H9 (cell line): ENCODE results near the gene PCDHB9. TPM values are rescaled to one million over a fixed set of nuclear protein-coding genes. Genes with fewer than 3 reads are reported as not detected.
"Not testable (repeated sequence)": the region's sequence is repeated elsewhere in the genome, so short reads cannot be mapped to it uniquely, and the experiment has no call there.

Source experiments
- DNase-seq: peaks from one replicate; pipeline ENCODE4 v3.0.0-alpha.2; 2017
- H2AFZ ChIP-seq: one replicate; pipeline ENCODE4 v1.6.1; 2013; ENCODE audit warnings: mild to moderate bottlenecking, low read length, control low read depth, moderate library complexity
- H2AK5ac ChIP-seq: 2 replicates; pipeline ENCODE4 v1.6.1; 2013; ENCODE audit warnings: low read length, control low read depth, mixed read lengths; ENCODE audit not compliant: insufficient read length
- H2BK120ac ChIP-seq: one replicate; pipeline ENCODE4 v1.6.1; 2013; ENCODE audit warnings: low read depth, mild to moderate bottlenecking, low read length, control low read depth, inconsistent platforms; ENCODE audit not compliant: poor library complexity, severe bottlenecking
- H2BK12ac ChIP-seq: 2 replicates; pipeline ENCODE4 v1.6.1; 2013; ENCODE audit warnings: low read length, control low read depth, mixed read lengths, low read depth; ENCODE audit not compliant: insufficient read length
- H2BK15ac ChIP-seq: 2 replicates; pipeline ENCODE4 v1.6.1; 2013; ENCODE audit warnings: low read depth, low read length, control low read depth
- H2BK20ac ChIP-seq: one replicate; pipeline ENCODE4 v1.6.1; 2013; ENCODE audit warnings: low read depth, mild to moderate bottlenecking, low read length, control low read depth, inconsistent platforms; ENCODE audit not compliant: poor library complexity, severe bottlenecking
- H2BK5ac ChIP-seq: 2 replicates; pipeline ENCODE4 v1.6.1; 2013; ENCODE audit warnings: low read length, control low read depth, mixed read lengths; ENCODE audit not compliant: insufficient read length
- H3K14ac ChIP-seq: 2 replicates; pipeline ENCODE4 v1.6.1; 2013; ENCODE audit warnings: low read length, control low read depth; ENCODE audit not compliant: insufficient read depth
- H3K18ac ChIP-seq: 2 replicates; pipeline ENCODE4 v1.6.1; 2013; ENCODE audit warnings: low read depth, mild to moderate bottlenecking, mixed read lengths, low read length, control low read depth; ENCODE audit not compliant: insufficient read length
- H3K23ac ChIP-seq: 2 replicates; pipeline ENCODE4 v1.6.1; 2013; ENCODE audit warnings: low read length, control low read depth, mixed read lengths, low read depth; ENCODE audit not compliant: insufficient read length
- H3K23me2 ChIP-seq: 2 replicates; pipeline ENCODE4 v1.6.1; 2013; ENCODE audit warnings: low read depth, mild to moderate bottlenecking, mixed read lengths, low read length, control low read depth; ENCODE audit not compliant: insufficient read length, poor library complexity, severe bottlenecking
- H3K27ac ChIP-seq: 2 replicates; pipeline ENCODE4 v1.5.1; 2013; ENCODE audit warnings: low read length, control low read depth, mixed read lengths, low read depth; ENCODE audit not compliant: insufficient read length
- H3K27me3 ChIP-seq: 2 replicates; pipeline ENCODE4 v1.6.1; 2013; ENCODE audit warnings: low read length, control low read depth, inconsistent platforms; ENCODE audit not compliant: insufficient read depth
- H3K4ac ChIP-seq: 2 replicates; pipeline ENCODE4 v1.6.1; 2013; ENCODE audit warnings: low read depth, mild to moderate bottlenecking, control low read depth, inconsistent platforms, low read length, moderate library complexity
- H3K4me1 ChIP-seq: 2 replicates; pipeline ENCODE4 v1.6.1; 2013; ENCODE audit warnings: low read length, control low read depth, inconsistent platforms; ENCODE audit not compliant: insufficient read depth
- H3K4me2 ChIP-seq: 2 replicates; pipeline ENCODE4 v1.6.1; 2013; ENCODE audit warnings: low read length, control low read depth, mixed read lengths; ENCODE audit not compliant: insufficient read length, insufficient read depth
- H3K56ac ChIP-seq: 2 replicates; pipeline ENCODE4 v1.6.1; 2013; ENCODE audit warnings: low read depth, mild to moderate bottlenecking, mixed read lengths, low read length, control low read depth; ENCODE audit not compliant: insufficient read length
- H3K79me1 ChIP-seq: 2 replicates; pipeline ENCODE4 v1.6.1; 2013; ENCODE audit warnings: low read depth, mild to moderate bottlenecking, moderate library complexity, low read length, control low read depth, inconsistent platforms; ENCODE audit not compliant: insufficient read depth, poor library complexity, severe bottlenecking
- H3K79me2 ChIP-seq: 2 replicates; pipeline ENCODE4 v1.6.1; 2013; ENCODE audit warnings: low read length, control low read depth, inconsistent platforms; ENCODE audit not compliant: insufficient read depth
- H3K9ac ChIP-seq: 2 replicates; pipeline ENCODE4 v1.6.1; 2013; ENCODE audit warnings: low read length, control low read depth, mixed read lengths; ENCODE audit not compliant: insufficient read length; ENCODE audit errors: extremely low read depth
- H3K9me3 ChIP-seq: one replicate; pipeline ENCODE4 v1.6.1; 2013; ENCODE audit warnings: low read depth, low read length, inconsistent platforms; ENCODE audit not compliant: control insufficient read depth
- H3T11ph ChIP-seq: one replicate; pipeline ENCODE4 v1.6.1; 2013; ENCODE audit warnings: mild to moderate bottlenecking, low read length, control low read depth, inconsistent platforms
- H4K20me1 ChIP-seq: one replicate; pipeline ENCODE4 v1.6.1; 2013; ENCODE audit not compliant: control insufficient read depth, insufficient read length, insufficient read depth
- H4K5ac ChIP-seq: 2 replicates; pipeline ENCODE4 v1.6.1; 2013; ENCODE audit warnings: low read depth, mild to moderate bottlenecking, mixed read lengths, low read length, control low read depth; ENCODE audit not compliant: insufficient read length
- H4K8ac ChIP-seq: replicated peaks from 2 replicates; pipeline ENCODE4 v1.6.1; 2013; ENCODE audit warnings: low read length, control low read depth, mixed read lengths, low read depth; ENCODE audit not compliant: insufficient read length
- H4K91ac ChIP-seq: 2 replicates; pipeline ENCODE4 v1.6.1; 2013; ENCODE audit warnings: low read depth, mild to moderate bottlenecking, moderate library complexity, mixed read lengths, low read length, control low read depth; ENCODE audit not compliant: insufficient read length
- H3K27ac Mint-ChIP-seq, 3 experiments: 2 replicates in 2 of 3; 3 replicates in 1 of 3; pipeline ENCODE4 v1.8.0; 2020 to 2021; ENCODE audit warnings: mixed read lengths in 3 of 3, mild to moderate bottlenecking in 1 of 3, moderate library complexity in 1 of 3
- H3K27me3 Mint-ChIP-seq: 2 replicates; pipeline ENCODE4 v1.8.0; 2021; ENCODE audit warnings: low read depth, mild to moderate bottlenecking, moderate library complexity, mixed read lengths
- H3K36me3 Mint-ChIP-seq, 3 experiments: 2 replicates in 2 of 3; 3 replicates in 1 of 3; pipeline ENCODE4 v1.8.0; 2020 to 2021; ENCODE audit warnings: low read depth in 3 of 3, mixed read lengths in 3 of 3; ENCODE audit not compliant: insufficient read depth in 1 of 3
- H3K4me1 Mint-ChIP-seq, 2 experiments: 2 replicates each; pipeline ENCODE4 v1.8.0; 2020; ENCODE audit warnings: mixed read lengths in 2 of 2
- H3K4me3 Mint-ChIP-seq, 2 experiments: 2 replicates in 1 of 2; 3 replicates in 1 of 2; pipeline ENCODE4 v1.8.0; 2020 to 2021; ENCODE audit warnings: mild to moderate bottlenecking in 2 of 2, mixed read lengths in 2 of 2, moderate library complexity in 1 of 2
- H3K9me3 Mint-ChIP-seq, 2 experiments: 2 replicates in 1 of 2; 3 replicates in 1 of 2; pipeline ENCODE4 v1.8.0; 2020; ENCODE audit warnings: mild to moderate bottlenecking in 2 of 2, mixed read lengths in 2 of 2, moderate library complexity in 1 of 2
- WGBS: extraction: QIAGEN DNeasy Blood & Tissue Kit; methylation state at CpG from one replicate; pipeline ENCODE4 v1.1.7; 2013; ENCODE audit warnings: missing lambda C conversion rate, low lambda C conversion rate, mixed read lengths; ENCODE audit not compliant: insufficient read length; ENCODE audit errors: extremely low coverage; 5-methylcytosine and 5-hydroxymethylcytosine counted together
- total RNA-seq: library from RNA; stranded (reverse); gene quantifications from 2 replicates; pipeline ENCODE4 v1.2.1, GENCODE V29; 2021

Gene PCDHB9
- total RNA-seq, 1 experiment from 2014 or later = 2.6 TPM

GRCh38 chr5:141215504-141215903 is 28.5 kb downstream of the PCDHB9 start:
- H2BK120ac ChIP-seq, H3K9ac ChIP-seq, H3K23ac ChIP-seq, H3K4me3 Mint-ChIP-seq, H3K27me3 ChIP-seq, H2BK12ac ChIP-seq, H2AK5ac ChIP-seq, H3K4ac ChIP-seq, H4K5ac ChIP-seq, H3K79me2 ChIP-seq, H3K23me2 ChIP-seq, H3K79me1 ChIP-seq, H4K8ac ChIP-seq, H3K27ac Mint-ChIP-seq, H3K4me1 ChIP-seq, H2BK15ac ChIP-seq, H3K9me3 ChIP-seq, H2BK5ac ChIP-seq, H3K18ac ChIP-seq, H4K91ac ChIP-seq, H3K27ac ChIP-seq, H3T11ph ChIP-seq, H3K14ac ChIP-seq, DNase-seq, H2BK20ac ChIP-seq, H3K4me2 ChIP-seq, H3K56ac ChIP-seq, H2AFZ ChIP-seq, H3K4me1 Mint-ChIP-seq, H4K20me1 ChIP-seq: not testable (repeated sequence)
- Mint-ChIP-seq H3K27me3 (peaks cover 12% of the 10 kb centered on the region), H3K36me3 (peaks cover 12 to 23% (median 15%) of the 10 kb centered on the region in 3 experiments), H3K9me3 (peaks cover 22 to 27% of the 10 kb centered on the region in 2 experiments)
- no CpG with 5 or more reads among the region's 40 CpGs for WGBS

GRCh38 chr5:141216035-141216434 is 29.1 kb downstream of the PCDHB9 start:
- H3K23ac ChIP-seq, H4K5ac ChIP-seq, H3K4me3 Mint-ChIP-seq, H2BK5ac ChIP-seq, H3K9me3 ChIP-seq, H2BK20ac ChIP-seq, H3K14ac ChIP-seq, H3T11ph ChIP-seq, H4K8ac ChIP-seq, H4K91ac ChIP-seq, H2BK12ac ChIP-seq, H3K9ac ChIP-seq, H3K23me2 ChIP-seq, H3K79me2 ChIP-seq, H3K27ac ChIP-seq, H3K4me1 Mint-ChIP-seq, H2BK120ac ChIP-seq, DNase-seq, H4K20me1 ChIP-seq, H3K27ac Mint-ChIP-seq, H2AFZ ChIP-seq, H3K56ac ChIP-seq, H3K4me1 ChIP-seq, H2AK5ac ChIP-seq, H2BK15ac ChIP-seq, H3K4ac ChIP-seq, H3K27me3 ChIP-seq, H3K18ac ChIP-seq, H3K79me1 ChIP-seq, H3K4me2 ChIP-seq: not testable (repeated sequence)
- Mint-ChIP-seq H3K36me3 (peaks cover 10 to 19% (median 13%) of the 10 kb centered on the region in 3 experiments), H3K27me3 (peaks cover 12% of the 10 kb centered on the region), H3K9me3 (peaks cover 19 to 25% of the 10 kb centered on the region in 2 experiments)
- no CpG with 5 or more reads among the region's 26 CpGs for WGBS
